Neuronal stem cell (in vitro differentiated cells): ENCODE data around the gene MINPP1.

ENCODE experiments used
- DNase-seq: peaks from one replicate; pipeline ENCODE4 v3.0.0-alpha.2; 2013; ENCODE audit warnings: low spot score
- H2AFZ ChIP-seq: one replicate; pipeline ENCODE4 v1.6.1; 2013; ENCODE audit warnings: mild to moderate bottlenecking, low read length, inconsistent platforms
- H2AK5ac ChIP-seq: 2 replicates; pipeline ENCODE4 v1.6.1; 2013; ENCODE audit warnings: low read depth, mild to moderate bottlenecking, inconsistent platforms, low read length, moderate library complexity, mixed read lengths
- H2BK120ac ChIP-seq: 2 replicates; pipeline ENCODE4 v1.6.1; 2013; ENCODE audit warnings: low read depth, mild to moderate bottlenecking, inconsistent platforms, low read length, moderate library complexity, mixed read lengths
- H2BK12ac ChIP-seq: one replicate; pipeline ENCODE4 v1.6.1; 2013; ENCODE audit warnings: low read length, inconsistent platforms
- H2BK15ac ChIP-seq: 2 replicates; pipeline ENCODE4 v1.6.1; 2013; ENCODE audit warnings: mild to moderate bottlenecking, low read length, inconsistent platforms, mixed read lengths
- H2BK5ac ChIP-seq: one replicate; pipeline ENCODE4 v1.6.1; 2013; ENCODE audit warnings: inconsistent platforms, mild to moderate bottlenecking, low read length, moderate library complexity
- H3K14ac ChIP-seq: one replicate; pipeline ENCODE4 v1.6.1; 2013; ENCODE audit warnings: low read length, inconsistent platforms
- H3K18ac ChIP-seq: 2 replicates; pipeline ENCODE4 v1.6.1; 2013; ENCODE audit warnings: low read length, inconsistent platforms
- H3K23ac ChIP-seq: 2 replicates; pipeline ENCODE4 v1.6.1; 2013; ENCODE audit warnings: low read depth, mild to moderate bottlenecking, mixed read lengths, low read length, inconsistent platforms; ENCODE audit not compliant: poor library complexity
- H3K27ac ChIP-seq: replicated peaks from 3 replicates; pipeline ENCODE4 v1.5.1; 2013; ENCODE audit warnings: low read length, inconsistent platforms
- H3K27me3 ChIP-seq, 3 experiments: 2 replicates each; pipeline ENCODE4 v1.6.1; 2013; ENCODE audit warnings: low read length in 3 of 3, mild to moderate bottlenecking in 2 of 3, inconsistent platforms in 1 of 3, low read depth in 1 of 3, mixed read lengths in 1 of 3, moderate library complexity in 1 of 3; ENCODE audit not compliant: control insufficient read depth in 3 of 3, insufficient read depth in 3 of 3
- H3K36me3 ChIP-seq, 2 donors: replicated peaks in 1 of 2; 2 replicates each; pipeline ENCODE4 v1.6.1; 2013; ENCODE audit warnings: low read length in 2 of 2; ENCODE audit not compliant: control insufficient read depth in 2 of 2, insufficient read depth in 2 of 2
- H3K4ac ChIP-seq: 2 replicates; pipeline ENCODE4 v1.6.1; 2013; ENCODE audit warnings: inconsistent platforms, mild to moderate bottlenecking, low read length, moderate library complexity
- H3K4me1 ChIP-seq, 2 donors: 1 replicate in 1 of 2; 2 replicates in 1 of 2; pipeline ENCODE4 v1.6.1; 2013; ENCODE audit warnings: low read length in 2 of 2, low read depth in 1 of 2; ENCODE audit not compliant: control insufficient read depth in 2 of 2, insufficient read depth in 1 of 2
- H3K4me2 ChIP-seq: one replicate; pipeline ENCODE4 v1.6.1; 2013; ENCODE audit warnings: mild to moderate bottlenecking, low read length, inconsistent platforms; ENCODE audit not compliant: insufficient read depth, poor library complexity, severe bottlenecking
- H3K4me3 ChIP-seq, 2 donors: 2 replicates each; pipeline ENCODE4 v1.5.1; 2013; ENCODE audit warnings: low read length in 2 of 2, mild to moderate bottlenecking in 2 of 2, inconsistent platforms in 1 of 2, moderate library complexity in 1 of 2
- H3K79me1 ChIP-seq: one replicate; pipeline ENCODE4 v1.6.1; 2013; ENCODE audit warnings: low read depth, mild to moderate bottlenecking, inconsistent platforms, low read length, moderate library complexity
- H3K9ac ChIP-seq: one replicate; pipeline ENCODE4 v1.6.1; 2013; ENCODE audit warnings: mild to moderate bottlenecking, low read depth, low read length, inconsistent platforms; ENCODE audit not compliant: poor library complexity
- H3K9me3 ChIP-seq, 2 donors: replicated peaks in 1 of 2; 2 replicates each; pipeline versions ENCODE3 to v1.6.1; 2013; ENCODE audit warnings: low read length in 2 of 2, mild to moderate bottlenecking in 2 of 2, inconsistent platforms in 1 of 2, low read depth in 1 of 2, mixed read lengths in 1 of 2, moderate library complexity in 1 of 2; ENCODE audit not compliant: control insufficient read depth in 2 of 2, insufficient read depth in 1 of 2
- H4K8ac ChIP-seq: one replicate; pipeline ENCODE4 v1.6.1; 2013; ENCODE audit warnings: low read depth, mild to moderate bottlenecking, inconsistent platforms, low read length, moderate library complexity
- H4K91ac ChIP-seq: one replicate; pipeline ENCODE4 v1.6.1; 2013; ENCODE audit warnings: low read length, low read depth, mild to moderate bottlenecking, inconsistent platforms; ENCODE audit not compliant: poor library complexity
- WGBS, 2 donors: extraction: QIAGEN DNeasy Blood & Tissue Kit; methylation state at CpG; one replicate each; pipeline ENCODE4 v1.1.7; 2013; ENCODE audit warnings: missing lambda C conversion rate in 2 of 2, mixed read lengths in 1 of 2; ENCODE audit not compliant: insufficient read length in 2 of 2, insufficient replicate concordance in 1 of 2; ENCODE audit errors: extremely low coverage in 2 of 2; 5-methylcytosine and 5-hydroxymethylcytosine counted together

The MINPP1 gene

DNA sequence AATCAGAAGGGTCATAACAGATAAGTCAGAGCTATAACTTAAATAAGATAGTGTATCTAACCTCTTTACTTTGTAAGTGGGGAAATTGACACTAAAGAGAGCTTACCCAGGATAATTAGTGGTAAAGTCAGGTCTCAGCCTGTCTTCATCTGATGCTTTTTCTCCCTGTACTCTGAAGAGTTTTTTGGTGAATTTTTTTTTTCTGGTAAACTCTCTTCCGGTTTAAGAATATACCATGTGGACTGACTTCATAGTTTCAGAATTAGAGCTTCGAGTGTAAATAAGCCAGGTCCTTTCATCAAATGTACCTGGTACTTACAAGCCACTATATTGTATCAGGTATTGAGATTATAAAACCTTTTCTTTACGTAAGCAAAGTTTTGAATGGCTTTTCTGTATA lies 6.8 kb downstream of the MINPP1 start:
- no peak overlapping the region for H2BK120ac ChIP-seq
- peaks cover 3 to 84% of the 10 kb centered on the region in 2 donors for H3K36me3 ChIP-seq
- H3K27ac ChIP-seq: no peak overlapping the region
- H3K9ac ChIP-seq: no peak overlapping the region
- H2BK12ac ChIP-seq: no peak overlapping the region
- H2BK5ac ChIP-seq: no peak overlapping the region
- H4K91ac ChIP-seq: no peak overlapping the region
- no peak overlapping the region for H3K4me3 ChIP-seq
- no peak overlapping the region for H3K4me2 ChIP-seq
- no peak overlapping the region for H3K23ac ChIP-seq
- no peak overlapping the region for H3K18ac ChIP-seq
- H3K4ac ChIP-seq: no peak overlapping the region
- no peak for DNase-seq
- WGBS, 2 donors: no CpG with 5 or more reads among the region's 3 CpGs
- no peak overlapping the region for H2AFZ ChIP-seq
- no peaks in the 10 kb centered on the region for H3K9me3 ChIP-seq
- peaks cover 0 to 6% of the 10 kb centered on the region in 2 donors for H3K4me1 ChIP-seq
- H3K79me1 ChIP-seq: no peaks in the 10 kb centered on the region
- no peak overlapping the region for H4K8ac ChIP-seq
- no peaks in the 10 kb centered on the region for H3K27me3 ChIP-seq
- H3K14ac ChIP-seq: no peak overlapping the region
- H2BK15ac ChIP-seq: no peak overlapping the region
- no peak overlapping the region for H2AK5ac ChIP-seq

DNA sequence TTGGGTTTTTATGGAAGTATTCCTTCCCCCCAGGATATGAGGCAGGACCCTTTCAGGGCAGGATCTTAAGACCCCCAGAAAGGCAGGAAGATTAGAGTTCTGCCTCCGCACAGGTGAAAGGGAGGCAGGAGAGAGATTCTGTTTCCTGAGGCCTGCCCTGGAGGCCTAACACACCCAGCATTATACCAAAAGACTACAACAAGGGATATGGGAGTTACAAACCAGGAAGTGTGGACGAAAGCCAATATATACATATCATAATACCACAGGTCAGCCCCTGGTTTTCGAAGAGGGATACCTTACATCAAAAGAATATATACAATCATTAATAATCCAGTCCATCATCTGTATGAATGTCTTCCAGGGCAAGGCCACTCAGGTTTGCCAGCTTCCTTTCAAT lies 14.2 kb downstream of the MINPP1 start:
- Histone ChIP-seq H3K18ac (no peak overlapping the region), H3K4me2 (no peak overlapping the region), H3K9ac (no peak overlapping the region), H3K27ac (no peak overlapping the region), H2AK5ac (no peak overlapping the region), H4K91ac (no peak overlapping the region), H3K79me1 (no peaks in the 10 kb centered on the region), H3K9me3 (peaks cover 0 to 5% of the 10 kb centered on the region in 2 donors), H3K4me3 (no peak overlapping the region), H3K23ac (no peak overlapping the region), H3K14ac (no peak overlapping the region), H3K36me3 (peaks cover 10 to 90% of the 10 kb centered on the region in 2 donors), H2BK12ac (no peak overlapping the region), H2BK5ac (no peak overlapping the region), H2AFZ (no peak overlapping the region), H3K4me1 (no peaks in the 10 kb centered on the region), H2BK15ac (no peak overlapping the region), H3K4ac (no peak overlapping the region), H2BK120ac (no peak overlapping the region), H4K8ac (no peak overlapping the region), H3K27me3 (no peaks in the 10 kb centered on the region)
- no peak for DNase-seq
- no CpG with 5 or more reads among the region's 3 CpGs for WGBS, 2 donors

DNA sequence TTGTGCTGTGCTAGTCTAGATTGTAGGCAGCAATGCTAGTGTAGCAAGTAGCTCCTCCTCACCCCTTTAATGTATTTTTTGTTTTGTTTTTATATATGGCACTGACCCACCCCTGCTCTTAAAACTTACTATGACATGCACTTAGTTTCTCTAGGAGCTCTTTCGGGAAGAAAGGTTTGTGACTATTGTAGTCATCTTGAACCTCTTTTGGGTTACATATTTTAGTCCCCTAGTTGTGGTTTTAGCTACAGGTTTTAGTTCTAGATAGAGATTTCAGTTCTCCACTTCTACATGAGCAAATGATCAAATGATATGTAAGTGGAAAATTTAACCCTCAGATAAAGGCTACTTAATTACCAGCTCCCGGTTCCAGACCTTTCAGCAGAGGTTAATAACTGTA lies 14.9 kb downstream of the MINPP1 start:
- Histone ChIP-seq H2AK5ac (no peak overlapping the region), H4K91ac (no peak overlapping the region), H3K23ac (no peak overlapping the region), H2BK15ac (no peak overlapping the region), H3K27me3 (no peaks in the 10 kb centered on the region), H2BK120ac (no peak overlapping the region), H2BK12ac (no peak overlapping the region), H3K18ac (no peak overlapping the region), H3K36me3 (peaks cover 9 to 90% of the 10 kb centered on the region in 2 donors), H3K4ac (no peak overlapping the region), H3K27ac (no peak overlapping the region), H2BK5ac (no peak overlapping the region), H3K4me1 (no peaks in the 10 kb centered on the region), H3K9ac (no peak overlapping the region), H4K8ac (no peak overlapping the region), H3K9me3 (peaks cover 0 to 5% of the 10 kb centered on the region in 2 donors), H3K79me1 (no peaks in the 10 kb centered on the region), H3K4me3 (no peak overlapping the region), H3K4me2 (no peak overlapping the region), H3K14ac (no peak overlapping the region), H2AFZ (no peak overlapping the region)
- no peak for DNase-seq
- WGBS, 2 donors: no CpG with 5 or more reads among the region's 2 CpGs

DNA sequence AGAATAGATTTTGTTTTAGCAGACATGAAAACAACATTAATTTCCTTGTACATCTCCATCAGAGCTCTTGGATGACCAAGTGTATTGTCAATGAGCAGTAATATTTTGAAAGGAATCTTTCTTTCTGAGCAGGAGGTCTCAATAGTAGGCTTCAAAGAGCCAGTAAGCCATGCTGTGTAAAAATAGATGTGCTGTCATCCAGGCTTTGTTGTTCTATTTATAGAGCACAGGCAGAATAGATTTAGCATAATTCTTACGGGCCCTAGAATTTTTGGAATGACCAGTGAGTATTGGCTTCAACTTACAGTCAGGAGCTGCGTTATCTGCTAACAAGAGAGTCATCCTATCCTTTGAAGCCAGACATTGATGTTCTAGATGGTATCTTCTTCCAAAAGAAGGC lies 19.0 kb downstream of the MINPP1 start:
- Histone ChIP-seq H2BK5ac (no peak overlapping the region), H3K4ac (no peak overlapping the region), H3K4me3 (no peak overlapping the region), H2AFZ (no peak overlapping the region), H3K27ac (no peak overlapping the region), H3K36me3 (peaks cover 11 to 66% of the 10 kb centered on the region in 2 donors), H3K4me1 (no peaks in the 10 kb centered on the region), H2AK5ac (no peak overlapping the region), H2BK15ac (no peak overlapping the region), H4K8ac (no peak overlapping the region), H3K9me3 (peaks cover 2 to 9% of the 10 kb centered on the region in 2 donors), H3K18ac (no peak overlapping the region), H3K27me3 (no peaks in the 10 kb centered on the region), H3K4me2 (no peak overlapping the region), H2BK120ac (no peak overlapping the region), H4K91ac (no peak overlapping the region), H3K9ac (no peak overlapping the region), H3K14ac (no peak overlapping the region), H3K79me1 (no peaks in the 10 kb centered on the region), H3K23ac (no peak overlapping the region), H2BK12ac (no peak overlapping the region)
- WGBS, 2 donors: no CpG with 5 or more reads among the region's 2 CpGs
- DNase-seq: no peak
